AG09309 (cell line): Measurements from ENCODE around the gene PAFAH1B1.

ENCODE experiments used
- DNase-seq: peaks from one replicate; pipeline ENCODE4 v3.0.0-alpha.2; 2010; ENCODE audit warnings: low read depth
- H3K4me3 ChIP-seq: 2 replicates; pipeline ENCODE4 v1.5.1; 2011; ENCODE audit warnings: mild to moderate bottlenecking, low read depth, low read length, moderate library complexity; ENCODE audit not compliant: control insufficient read depth
- CTCF ChIP-seq: IDR thresholded peaks from 2 replicates; pipeline ENCODE4 v1.5.1; 2011; ENCODE audit warnings: mild to moderate bottlenecking, low read depth, low read length, inconsistent platforms; ENCODE audit not compliant: insufficient read depth, control insufficient read depth; ENCODE audit errors: missing control alignments

PAFAH1B1 gene

GRCh38 chr17:2700491-2701141 lies 107.2 kb downstream of the PAFAH1B1 start:
- no peak for DNase-seq
- TF ChIP-seq CTCF = no peak
- H3K4me3 ChIP-seq = no peak overlapping the region

GRCh38 chr17:2701161-2701995 lies 107.9 kb downstream of the PAFAH1B1 start:
- no peak overlapping the region for H3K4me3 ChIP-seq
- DNase-seq = no peak
- no peak for TF ChIP-seq CTCF

- no peak for DNase-seq
- no peak for TF ChIP-seq CTCF
- H3K4me3 ChIP-seq = no peak overlapping the region
These were observed 108.7 kb downstream of the PAFAH1B1 start for GRCh38 chr17:2701996-2702741.

GRCh38 chr17:2703181-2703580 lies 109.7 kb downstream of the PAFAH1B1 start:
- H3K4me3 ChIP-seq = no peak overlapping the region
- no peak for DNase-seq
- TF ChIP-seq CTCF = no peak

GRCh38 chr17:2703606-2704005 lies 110.2 kb downstream of the PAFAH1B1 start:
- DNase-seq = no peak
- no peak for TF ChIP-seq CTCF

GRCh38 chr17:2704031-2704889 lies 110.8 kb downstream of the PAFAH1B1 start:
- no peak for TF ChIP-seq CTCF
- H3K4me3 ChIP-seq = no peak overlapping the region
- DNase-seq = no peak

More at GRCh38 chr17:2703606-2704005, 110.2 kb downstream of the PAFAH1B1 start:
- H3K4me3 ChIP-seq = no peak overlapping the region
